ENCODE measurements around the gene CH25H. TPM values are rescaled to one million over a fixed set of nuclear protein-coding genes. Genes with fewer than 3 reads are reported as not detected.

CH25H gene
- total RNA-seq, 5 donors from 2014 or later (not counting 1 experiment from before 2014, with no cell fraction given) = 0.21 to 1.0 TPM; not detected in 3

- Mint-ChIP-seq H3K4me1 (peaks cover 6 to 9% (median 6%) of the 10 kb centered on the region in 3 donors), H3K9me3 (no peaks in the 10 kb centered on the region), H3K27me3 (no peaks in the 10 kb centered on the region), H3K4me3 (no peak overlapping the region), H3K36me3 (peaks cover 35% of the 10 kb centered on the region), H3K27ac (no peak overlapping the region)
- Histone ChIP-seq H3K27ac (ENCODE audit: low read length) (no peak overlapping the region), H3K27me3 (replicated peaks in 1 of 2; ENCODE audit: control insufficient read depth in 2 of 2, extremely low read depth in 1 of 2, insufficient read depth in 2 of 2, low read length in 1 of 2) (no peaks in the 10 kb centered on the region), H3K36me3 (ENCODE audit: control insufficient read depth in 2 of 2, extremely low read depth in 1 of 2, insufficient read depth in 1 of 2, low read length in 1 of 2) (peaks cover 0 to 29% of the 10 kb centered on the region in 2 donors), H3K9me3 (no peaks in the 10 kb centered on the region), H3K4me1 (ENCODE audit: control insufficient read depth in 1 of 2, extremely low read depth in 1 of 2, insufficient read depth in 2 of 2, low read length in 2 of 2) (peaks cover 0 to 2% of the 10 kb centered on the region in 2 experiments), H3K4me3 (ENCODE audit: control insufficient read depth in 1 of 2, extremely low read depth in 1 of 2, low read length in 1 of 2) (no peak overlapping the region)
- DNase-seq (no peak), ATAC-seq (replicated peaks in 1 of 4) (no peak)
- POLR2A ChIA-PET = no interaction called here
- 84% methylated on average over 3 of the region's 8 CpGs for WGBS (ENCODE audit: insufficient coverage)
- CTCF ChIA-PET = no interaction called here
These were observed 35.9 kb upstream of the CH25H start for GRCh38 chr10:89242840-89243568.

- peaks cover 39% of the 10 kb centered on the region for H3K36me3 Mint-ChIP-seq
- H3K9me3 Mint-ChIP-seq = no peaks in the 10 kb centered on the region
- DNase-seq (no peak), ATAC-seq (replicated peaks in 1 of 4) (no peak)
- Histone ChIP-seq H3K9me3 (no peaks in the 10 kb centered on the region), H3K4me1 (ENCODE audit: control insufficient read depth in 1 of 2, extremely low read depth in 1 of 2, insufficient read depth in 2 of 2, low read length in 2 of 2) (peaks cover 0 to 2% of the 10 kb centered on the region in 2 experiments), H3K4me3 (ENCODE audit: control insufficient read depth in 1 of 2, extremely low read depth in 1 of 2, low read length in 1 of 2) (no peak overlapping the region), H3K27ac (ENCODE audit: low read length) (no peak overlapping the region), H3K27me3 (replicated peaks in 1 of 2; ENCODE audit: control insufficient read depth in 2 of 2, extremely low read depth in 1 of 2, insufficient read depth in 2 of 2, low read length in 1 of 2) (no peaks in the 10 kb centered on the region), H3K36me3 (ENCODE audit: control insufficient read depth in 2 of 2, extremely low read depth in 1 of 2, insufficient read depth in 1 of 2, low read length in 1 of 2) (peaks cover 0 to 29% of the 10 kb centered on the region in 2 donors)
- H3K27ac Mint-ChIP-seq = no peak overlapping the region
- CTCF ChIA-PET = interaction anchor here in 1 of 2 donors (0.6 kb wide), 1 partner anchor 158 kb away, joined by 5 read pairs; no protein-coding TSS in a partner anchor
- H3K27me3 Mint-ChIP-seq = no peaks in the 10 kb centered on the region
- peaks cover 6 to 7% (median 6%) of the 10 kb centered on the region in 3 donors for H3K4me1 Mint-ChIP-seq
- POLR2A ChIA-PET = no interaction called here
- no peak overlapping the region for H3K4me3 Mint-ChIP-seq
These were observed 35.2 kb upstream of the CH25H start for GRCh38 chr10:89242345-89242684.

- Histone ChIP-seq H3K4me3 (ENCODE audit: control insufficient read depth in 1 of 2, extremely low read depth in 1 of 2, low read length in 1 of 2) (no peak overlapping the region), H3K9me3 (no peaks in the 10 kb centered on the region), H3K4me1 (ENCODE audit: control insufficient read depth in 1 of 2, extremely low read depth in 1 of 2, insufficient read depth in 2 of 2, low read length in 2 of 2) (peaks cover 0 to 2% of the 10 kb centered on the region in 2 experiments), H3K36me3 (ENCODE audit: control insufficient read depth in 2 of 2, extremely low read depth in 1 of 2, insufficient read depth in 1 of 2, low read length in 1 of 2) (peaks cover 0 to 29% of the 10 kb centered on the region in 2 donors), H3K27me3 (replicated peaks in 1 of 2; ENCODE audit: control insufficient read depth in 2 of 2, extremely low read depth in 1 of 2, insufficient read depth in 2 of 2, low read length in 1 of 2) (no peaks in the 10 kb centered on the region), H3K27ac (ENCODE audit: low read length) (no peak overlapping the region)
- Mint-ChIP-seq H3K9me3 (no peaks in the 10 kb centered on the region), H3K4me1 (peaks cover 6 to 7% (median 6%) of the 10 kb centered on the region in 3 donors), H3K27me3 (no peaks in the 10 kb centered on the region), H3K4me3 (no peak overlapping the region), H3K36me3 (peaks cover 42% of the 10 kb centered on the region), H3K27ac (no peak overlapping the region)
- ATAC-seq (replicated peaks in 1 of 4) = no peak
- WGBS (ENCODE audit: insufficient coverage) = 55% methylated on average over 1 of the region's 3 CpGs
- CTCF ChIA-PET = interaction anchor here (0.5 to 0.9 kb wide), 3 partner anchors 8 to 157 kb away, joined by 3 to 5 read pairs (median 4); no protein-coding TSS in a partner anchor
- DNase-seq = no peak
- POLR2A ChIA-PET = no interaction called here
These were observed 34.6 kb upstream of the CH25H start for GRCh38 chr10:89241486-89242344.

- Histone ChIP-seq H3K27me3 (replicated peaks in 1 of 2; ENCODE audit: control insufficient read depth in 2 of 2, extremely low read depth in 1 of 2, insufficient read depth in 2 of 2, low read length in 1 of 2) (no peaks in the 10 kb centered on the region), H3K4me3 (ENCODE audit: control insufficient read depth in 1 of 2, extremely low read depth in 1 of 2, low read length in 1 of 2) (no peak overlapping the region), H3K27ac (ENCODE audit: low read length) (no peak overlapping the region), H3K36me3 (ENCODE audit: control insufficient read depth in 2 of 2, extremely low read depth in 1 of 2, insufficient read depth in 1 of 2, low read length in 1 of 2) (peaks cover 0 to 29% of the 10 kb centered on the region in 2 donors), H3K4me1 (ENCODE audit: control insufficient read depth in 1 of 2, extremely low read depth in 1 of 2, insufficient read depth in 2 of 2, low read length in 2 of 2) (peaks cover 0 to 2% of the 10 kb centered on the region in 2 experiments), H3K9me3 (no peaks in the 10 kb centered on the region)
- Mint-ChIP-seq H3K36me3 (peaks cover 47% of the 10 kb centered on the region), H3K4me1 (peaks cover 6 to 12% (median 7%) of the 10 kb centered on the region in 3 donors), H3K27me3 (no peaks in the 10 kb centered on the region), H3K27ac (no peak overlapping the region), H3K9me3 (no peaks in the 10 kb centered on the region), H3K4me3 (no peak overlapping the region)
- no peak for ATAC-seq (replicated peaks in 1 of 4)
- no peak for DNase-seq
- CTCF ChIA-PET = interaction anchor here (0.5 to 0.9 kb wide), 2 partner anchors 8 to 24 kb away, joined by 3 to 4 read pairs; no protein-coding TSS in a partner anchor
- POLR2A ChIA-PET = no interaction called here
- 100% methylated on average over 1 of the region's 3 CpGs for WGBS (ENCODE audit: insufficient coverage)
These were observed 33.9 kb upstream of the CH25H start for GRCh38 chr10:89241026-89241425.

- Histone ChIP-seq H3K4me3 (ENCODE audit: control insufficient read depth in 1 of 2, extremely low read depth in 1 of 2, low read length in 1 of 2) (no peak overlapping the region), H3K4me1 (ENCODE audit: control insufficient read depth in 1 of 2, extremely low read depth in 1 of 2, insufficient read depth in 2 of 2, low read length in 2 of 2) (peaks cover 0 to 2% of the 10 kb centered on the region in 2 experiments), H3K27me3 (replicated peaks in 1 of 2; ENCODE audit: control insufficient read depth in 2 of 2, extremely low read depth in 1 of 2, insufficient read depth in 2 of 2, low read length in 1 of 2) (no peaks in the 10 kb centered on the region), H3K36me3 (ENCODE audit: control insufficient read depth in 2 of 2, extremely low read depth in 1 of 2, insufficient read depth in 1 of 2, low read length in 1 of 2) (peaks cover 0 to 26% of the 10 kb centered on the region in 2 donors), H3K27ac (ENCODE audit: low read length) (no peak overlapping the region), H3K9me3 (no peaks in the 10 kb centered on the region)
- WGBS (ENCODE audit: insufficient coverage) = 100% methylated on average over 1 of the region's 3 CpGs
- H3K27ac Mint-ChIP-seq = no peak overlapping the region
- no peaks in the 10 kb centered on the region for H3K27me3 Mint-ChIP-seq
- H3K4me3 Mint-ChIP-seq = no peak overlapping the region
- H3K9me3 Mint-ChIP-seq = no peaks in the 10 kb centered on the region
- peaks cover 42% of the 10 kb centered on the region for H3K36me3 Mint-ChIP-seq
- ATAC-seq (replicated peaks in 1 of 4) = no peak
- H3K4me1 Mint-ChIP-seq = peaks cover 6 to 12% (median 7%) of the 10 kb centered on the region in 3 donors
- ChIA-PET POLR2A (no interaction called here), CTCF (interaction anchor here in 1 of 2 donors (0.6 kb wide), 1 partner anchor 11 kb away, joined by 3 read pairs; the partner anchor contains the start of gene LIPA)
- no peak for DNase-seq
These were observed 33.4 kb upstream of the CH25H start for GRCh38 chr10:89240519-89240918.

GRCh38 chr10:89238956-89239644 is 32.0 kb upstream of the CH25H start:
- Histone ChIP-seq H3K9me3 (no peaks in the 10 kb centered on the region), H3K27ac (ENCODE audit: low read length) (no peak overlapping the region), H3K27me3 (replicated peaks in 1 of 2; ENCODE audit: control insufficient read depth in 2 of 2, extremely low read depth in 1 of 2, insufficient read depth in 2 of 2, low read length in 1 of 2) (no peaks in the 10 kb centered on the region), H3K4me3 (ENCODE audit: control insufficient read depth in 1 of 2, extremely low read depth in 1 of 2, low read length in 1 of 2) (no peak overlapping the region), H3K36me3 (ENCODE audit: control insufficient read depth in 2 of 2, extremely low read depth in 1 of 2, insufficient read depth in 1 of 2, low read length in 1 of 2) (peaks cover 0 to 23% of the 10 kb centered on the region in 2 donors), H3K4me1 (ENCODE audit: control insufficient read depth in 1 of 2, extremely low read depth in 1 of 2, insufficient read depth in 2 of 2, low read length in 2 of 2) (peaks cover 0 to 2% of the 10 kb centered on the region in 2 experiments)
- Mint-ChIP-seq H3K9me3 (no peaks in the 10 kb centered on the region), H3K27ac (no peak overlapping the region), H3K27me3 (no peaks in the 10 kb centered on the region), H3K4me3 (no peak overlapping the region), H3K36me3 (peaks cover 48% of the 10 kb centered on the region), H3K4me1 (peaks cover 6 to 12% (median 7%) of the 10 kb centered on the region in 3 donors)
- WGBS (ENCODE audit: insufficient coverage) = 94% methylated on average over 2 of the region's 5 CpGs
- ATAC-seq (replicated peaks in 1 of 4) (no peak), DNase-seq (no peak)
- ChIA-PET CTCF (interaction anchor here in 1 of 2 donors (1.4 kb wide), 1 partner anchor 10 kb away, joined by 5 read pairs; no protein-coding TSS in a partner anchor), POLR2A (no interaction called here)
